ENCODE data around the gene RBM15B.

- TF ChIP-seq EZH2 (IDR thresholded peaks at IDR 0.05; ENCODE audit: low read depth, unreplicated experiment) (no peak), CTCF (conservative IDR thresholded peaks at IDR 0.05; ENCODE audit: low read depth in 2 of 2) (no peak), NANOG (IDR thresholded peaks at IDR 0.05; ENCODE audit: borderline replicate concordance) (no peak), EZH2phosphoT487 (IDR thresholded peaks at IDR 0.05; ENCODE audit: unreplicated experiment) (no peak), JUNB (IDR thresholded peaks at IDR 0.05; ENCODE audit: unreplicated experiment) (no peak)
- TF ChIP-seq, protein P1, sequence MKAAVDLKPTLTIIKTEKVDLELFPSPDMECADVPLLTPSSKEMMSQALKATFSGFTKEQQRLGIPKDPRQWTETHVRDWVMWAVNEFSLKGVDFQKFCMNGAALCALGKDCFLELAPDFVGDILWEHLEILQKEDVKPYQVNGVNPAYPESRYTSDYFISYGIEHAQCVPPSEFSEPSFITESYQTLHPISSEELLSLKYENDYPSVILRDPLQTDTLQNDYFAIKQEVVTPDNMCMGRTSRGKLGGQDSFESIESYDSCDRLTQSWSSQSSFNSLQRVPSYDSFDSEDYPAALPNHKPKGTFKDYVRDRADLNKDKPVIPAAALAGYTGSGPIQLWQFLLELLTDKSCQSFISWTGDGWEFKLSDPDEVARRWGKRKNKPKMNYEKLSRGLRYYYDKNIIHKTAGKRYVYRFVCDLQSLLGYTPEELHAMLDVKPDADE (IDR thresholded peaks at IDR 0.05): no peak
These were observed 13.0 kb upstream of the RBM15B start for GRCh38 chr3:51378065-51378464.
